ENCODE data around the gene GNB1. TPM values are rescaled to one million over a fixed set of nuclear protein-coding genes. Genes with fewer than 3 reads are reported as not detected.

GNB1 gene
- total and polyA plus RNA-seq, 9 of the 15 experiments (the other 6 are each of a cell fraction or from before 2014, with no cell fraction given): 34.3 to 388 (median 114) TPM

DNA sequence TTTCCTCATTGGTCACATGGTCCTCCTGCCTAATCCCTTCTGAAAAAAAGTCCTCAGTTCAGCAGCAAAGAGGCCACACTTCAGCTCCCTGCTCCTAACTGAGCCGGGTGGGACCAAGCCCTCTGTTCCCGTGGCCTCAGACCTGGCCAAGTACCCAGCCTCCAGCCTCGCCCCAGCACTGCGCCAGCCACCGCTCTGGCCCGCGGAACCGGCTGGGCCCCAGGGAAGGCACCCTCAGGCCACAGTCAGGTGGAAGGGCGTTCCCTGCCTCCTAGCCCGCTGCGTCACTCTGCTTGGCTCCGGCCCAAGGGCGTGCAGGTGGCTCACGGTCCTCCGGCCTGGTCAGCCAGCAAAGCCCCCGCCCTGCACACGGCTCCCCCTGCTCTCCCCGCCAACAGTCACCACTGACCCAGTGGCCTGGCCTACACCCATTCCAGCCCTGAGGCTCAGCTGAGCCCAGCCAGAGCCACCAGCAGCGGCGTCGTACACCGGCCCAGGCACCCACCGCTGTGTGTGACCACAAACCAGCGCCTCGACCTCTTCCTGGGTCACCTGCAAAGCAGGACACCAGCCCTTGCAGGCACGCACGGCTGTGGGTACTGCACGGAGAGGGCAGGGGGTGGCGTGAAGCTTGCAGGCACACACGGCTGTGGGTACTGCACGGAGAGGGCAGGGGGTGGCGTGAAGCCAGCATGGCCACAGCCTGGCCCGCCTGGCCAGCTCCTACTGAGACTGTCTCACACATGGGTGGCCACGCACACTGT lies 132.0 kb downstream of the GNB1 start (continued):
- peak in 1 of 2 experiments; percentile 72; a peak in 1 of 4 replicates for TF ChIP-seq ZNF318 (IDR thresholded peaks at IDR 0.05; ENCODE audit: borderline replicate concordance in 1 of 2, low read depth in 1 of 2)
- peak; percentile 7; the same call in 1 of the 2 replicates for TF ChIP-seq ELF4 (CRISPR knock-in tag; IDR thresholded peaks at IDR 0.05)
- peak; percentile 77; the same call in 1 of the 2 replicates for TF ChIP-seq ZNF740 (CRISPR knock-in tag; IDR thresholded peaks at IDR 0.05)
- TF ChIP-seq ZNF740 (tag; IDR thresholded peaks at IDR 0.05): no peak
- TF ChIP-seq POLR2A (conservative IDR thresholded peaks at IDR 0.05): peak; percentile 74
- peak; percentile 83 for TF ChIP-seq PRDM10 (IDR thresholded peaks at IDR 0.05; ENCODE audit: partially characterized antibody)
- TF ChIP-seq PURB (CRISPR knock-in tag; IDR thresholded peaks at IDR 0.05; ENCODE audit: low read depth): no peak
- peak; percentile 88 for TF ChIP-seq RNF2 (IDR thresholded peaks at IDR 0.05)
- TF ChIP-seq DPF2 (IDR thresholded peaks at IDR 0.05): peak; percentile 88
- TF ChIP-seq RFX5 (IDR thresholded peaks at IDR 0.05; ENCODE audit: low read depth, low read length): no peak
- TF ChIP-seq NBN (IDR thresholded peaks at IDR 0.05; ENCODE audit: low read depth): peak; percentile 83; the same call in 1 of the 2 replicates
- peak; percentile 60; the same call in 1 of the 2 replicates for TF ChIP-seq IFI16 (CRISPR knock-in tag; IDR thresholded peaks at IDR 0.05)
- TF ChIP-seq E2F5 (CRISPR knock-in tag; IDR thresholded peaks at IDR 0.05): 0 out of 2 replicates have a peak, but pooled peaks have one; percentile 27
- TF ChIP-seq ZFP36 (IDR thresholded peaks at IDR 0.05; ENCODE audit: low read depth, low read length, partially characterized antibody): peak; percentile 43
